ENCODE measurements around the gene MEMO1.
"Not testable (repeated sequence)": the region's sequence is repeated elsewhere in the genome, so short reads cannot be mapped to it uniquely, and the experiment has no call there.

MEMO1 gene

GRCh38 chr2:31997653-31998052 lies 13.2 kb downstream of the MEMO1 start:
- no peak for DNase-seq

GRCh38 chr2:31996571-31997150 lies 14.1 kb downstream of the MEMO1 start:
- no peak for DNase-seq

- no peak for DNase-seq
Observed at GRCh38 chr2:31992934-31993333, 17.9 kb downstream of the MEMO1 start.

GRCh38 chr2:31992025-31992579 lies 18.7 kb downstream of the MEMO1 start:
- DNase-seq = no peak

- DNase-seq = no peak
Observed at GRCh38 chr2:31989946-31990345, 20.9 kb downstream of the MEMO1 start.

- DNase-seq = no peak
Observed at GRCh38 chr2:31987454-31988220, 23.2 kb downstream of the MEMO1 start.

- DNase-seq = no peak
Observed at GRCh38 chr2:31986906-31987305, 23.9 kb downstream of the MEMO1 start.

GRCh38 chr2:31983762-31984467 lies 26.9 kb downstream of the MEMO1 start:
- no peak for DNase-seq

GRCh38 chr2:31980674-31981356 lies 30.0 kb downstream of the MEMO1 start:
- no peak for DNase-seq

- no peak for DNase-seq
Observed at GRCh38 chr2:31979956-31980355, 30.9 kb downstream of the MEMO1 start.

GRCh38 chr2:31979018-31979417 lies 31.8 kb downstream of the MEMO1 start:
- DNase-seq = no peak

- no peak for DNase-seq
Observed at GRCh38 chr2:31978436-31978835, 32.4 kb downstream of the MEMO1 start.

- DNase-seq = no peak
Observed at GRCh38 chr2:31973665-31974064, 37.1 kb downstream of the MEMO1 start.

GRCh38 chr2:31972059-31972458 lies 38.7 kb downstream of the MEMO1 start:
- DNase-seq = no peak

GRCh38 chr2:31969178-31969577 lies 41.6 kb downstream of the MEMO1 start:
- DNase-seq = no peak

GRCh38 chr2:31967790-31968189 lies 43.0 kb downstream of the MEMO1 start:
- DNase-seq = no peak

- not testable (repeated sequence) for DNase-seq
Observed at GRCh38 chr2:31966402-31966801, 44.4 kb downstream of the MEMO1 start.

GRCh38 chr2:31965094-31965493 lies 45.7 kb downstream of the MEMO1 start:
- DNase-seq = no peak

- no peak for DNase-seq
Observed at GRCh38 chr2:31962757-31963361, 47.9 kb downstream of the MEMO1 start.

GRCh38 chr2:31958140-31958717 lies 52.6 kb downstream of the MEMO1 start:
- DNase-seq = no peak

GRCh38 chr2:31957354-31958139 lies 53.3 kb downstream of the MEMO1 start:
- DNase-seq = no peak
